HL-60 (cell line): ENCODE results near the gene LRRC8E.

Source experiments
- DNase-seq, 2 experiments: peaks; one replicate each; pipeline ENCODE4 v3.0.0-alpha.2; 2010 to 2020; ENCODE audit warnings: low read depth in 1 of 2, low spot score in 1 of 2
- H3K27ac ChIP-seq: fragments of 250-450 bp; sonication (Bioruptor Pico); replicated peaks from 2 replicates; pipeline ENCODE4 v1.5.1; 2020; ENCODE audit warnings: mild to moderate bottlenecking, moderate library complexity
- H3K27me3 ChIP-seq: fragments of 250-450 bp; sonication (Bioruptor Pico); 2 replicates; pipeline ENCODE4 v1.5.1; 2021; ENCODE audit warnings: mild to moderate bottlenecking, moderate library complexity; ENCODE audit not compliant: insufficient read depth, poor library complexity, severe bottlenecking
- H3K4me3 ChIP-seq: replicated peaks from 2 replicates; pipeline ENCODE4 v1.5.1; 2011; ENCODE audit warnings: mild to moderate bottlenecking, control low read depth, low read length; ENCODE audit not compliant: insufficient read depth
- GABPA ChIP-seq: IDR thresholded peaks from 2 replicates; pipeline ENCODE4 v1.6.1; 2012; ENCODE audit warnings: low read depth
- POLR2AphosphoS5 ChIP-seq: IDR thresholded peaks from 2 replicates; pipeline ENCODE4 v1.6.1; 2012; ENCODE audit warnings: low read depth
- SPI1 ChIP-seq: IDR thresholded peaks from 2 replicates; pipeline ENCODE4 v1.6.1; 2012; ENCODE audit warnings: low read depth, mild to moderate bottlenecking, borderline replicate concordance
- TF ChIP-seq, protein P1 (sequence below): IDR thresholded peaks from one replicate; pipeline ENCODE4 v1.5.1; 2011; ENCODE audit warnings: low read length, control low read depth, inconsistent platforms; ENCODE audit not compliant: insufficient read depth
- TF ChIP-seq, protein P2 (sequence below): IDR thresholded peaks from 2 replicates; pipeline ENCODE4 v1.6.1; 2012; ENCODE audit warnings: low read depth; ENCODE audit not compliant: insufficient replicate concordance

LRRC8E gene

DNA sequence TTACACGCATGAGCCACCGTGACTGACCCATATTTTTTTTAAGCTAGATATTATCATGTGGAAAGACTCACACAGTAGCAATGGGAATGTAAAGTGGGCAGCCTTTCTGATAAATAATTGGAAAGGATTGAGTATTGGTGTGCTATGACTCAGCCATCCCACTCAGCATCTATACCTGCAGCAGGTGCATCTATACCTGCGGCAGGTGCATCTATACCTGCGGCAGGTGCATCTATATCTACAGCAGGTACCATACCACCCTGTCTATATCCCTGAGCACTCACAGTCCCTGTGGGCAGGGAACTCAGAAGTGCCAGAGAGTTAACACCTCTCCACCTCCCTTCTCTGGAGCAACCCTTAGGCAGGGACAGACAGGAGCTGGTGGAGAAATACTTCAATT lies 5.2 kb upstream of the LRRC8E start:
- peaks cover 10% of the 10 kb centered on the region for H3K27me3 ChIP-seq
- no peak overlapping the region for H3K4me3 ChIP-seq
- DNase-seq = no peak
- TF ChIP-seq, protein P1, sequence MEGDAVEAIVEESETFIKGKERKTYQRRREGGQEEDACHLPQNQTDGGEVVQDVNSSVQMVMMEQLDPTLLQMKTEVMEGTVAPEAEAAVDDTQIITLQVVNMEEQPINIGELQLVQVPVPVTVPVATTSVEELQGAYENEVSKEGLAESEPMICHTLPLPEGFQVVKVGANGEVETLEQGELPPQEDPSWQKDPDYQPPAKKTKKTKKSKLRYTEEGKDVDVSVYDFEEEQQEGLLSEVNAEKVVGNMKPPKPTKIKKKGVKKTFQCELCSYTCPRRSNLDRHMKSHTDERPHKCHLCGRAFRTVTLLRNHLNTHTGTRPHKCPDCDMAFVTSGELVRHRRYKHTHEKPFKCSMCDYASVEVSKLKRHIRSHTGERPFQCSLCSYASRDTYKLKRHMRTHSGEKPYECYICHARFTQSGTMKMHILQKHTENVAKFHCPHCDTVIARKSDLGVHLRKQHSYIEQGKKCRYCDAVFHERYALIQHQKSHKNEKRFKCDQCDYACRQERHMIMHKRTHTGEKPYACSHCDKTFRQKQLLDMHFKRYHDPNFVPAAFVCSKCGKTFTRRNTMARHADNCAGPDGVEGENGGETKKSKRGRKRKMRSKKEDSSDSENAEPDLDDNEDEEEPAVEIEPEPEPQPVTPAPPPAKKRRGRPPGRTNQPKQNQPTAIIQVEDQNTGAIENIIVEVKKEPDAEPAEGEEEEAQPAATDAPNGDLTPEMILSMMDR = no peak
- TF ChIP-seq POLR2AphosphoS5 (no peak), GABPA (no peak), SPI1 (no peak)
- TF ChIP-seq, protein P2, sequence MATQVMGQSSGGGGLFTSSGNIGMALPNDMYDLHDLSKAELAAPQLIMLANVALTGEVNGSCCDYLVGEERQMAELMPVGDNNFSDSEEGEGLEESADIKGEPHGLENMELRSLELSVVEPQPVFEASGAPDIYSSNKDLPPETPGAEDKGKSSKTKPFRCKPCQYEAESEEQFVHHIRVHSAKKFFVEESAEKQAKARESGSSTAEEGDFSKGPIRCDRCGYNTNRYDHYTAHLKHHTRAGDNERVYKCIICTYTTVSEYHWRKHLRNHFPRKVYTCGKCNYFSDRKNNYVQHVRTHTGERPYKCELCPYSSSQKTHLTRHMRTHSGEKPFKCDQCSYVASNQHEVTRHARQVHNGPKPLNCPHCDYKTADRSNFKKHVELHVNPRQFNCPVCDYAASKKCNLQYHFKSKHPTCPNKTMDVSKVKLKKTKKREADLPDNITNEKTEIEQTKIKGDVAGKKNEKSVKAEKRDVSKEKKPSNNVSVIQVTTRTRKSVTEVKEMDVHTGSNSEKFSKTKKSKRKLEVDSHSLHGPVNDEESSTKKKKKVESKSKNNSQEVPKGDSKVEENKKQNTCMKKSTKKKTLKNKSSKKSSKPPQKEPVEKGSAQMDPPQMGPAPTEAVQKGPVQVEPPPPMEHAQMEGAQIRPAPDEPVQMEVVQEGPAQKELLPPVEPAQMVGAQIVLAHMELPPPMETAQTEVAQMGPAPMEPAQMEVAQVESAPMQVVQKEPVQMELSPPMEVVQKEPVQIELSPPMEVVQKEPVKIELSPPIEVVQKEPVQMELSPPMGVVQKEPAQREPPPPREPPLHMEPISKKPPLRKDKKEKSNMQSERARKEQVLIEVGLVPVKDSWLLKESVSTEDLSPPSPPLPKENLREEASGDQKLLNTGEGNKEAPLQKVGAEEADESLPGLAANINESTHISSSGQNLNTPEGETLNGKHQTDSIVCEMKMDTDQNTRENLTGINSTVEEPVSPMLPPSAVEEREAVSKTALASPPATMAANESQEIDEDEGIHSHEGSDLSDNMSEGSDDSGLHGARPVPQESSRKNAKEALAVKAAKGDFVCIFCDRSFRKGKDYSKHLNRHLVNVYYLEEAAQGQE = no peak
- no peak overlapping the region for H3K27ac ChIP-seq

DNA sequence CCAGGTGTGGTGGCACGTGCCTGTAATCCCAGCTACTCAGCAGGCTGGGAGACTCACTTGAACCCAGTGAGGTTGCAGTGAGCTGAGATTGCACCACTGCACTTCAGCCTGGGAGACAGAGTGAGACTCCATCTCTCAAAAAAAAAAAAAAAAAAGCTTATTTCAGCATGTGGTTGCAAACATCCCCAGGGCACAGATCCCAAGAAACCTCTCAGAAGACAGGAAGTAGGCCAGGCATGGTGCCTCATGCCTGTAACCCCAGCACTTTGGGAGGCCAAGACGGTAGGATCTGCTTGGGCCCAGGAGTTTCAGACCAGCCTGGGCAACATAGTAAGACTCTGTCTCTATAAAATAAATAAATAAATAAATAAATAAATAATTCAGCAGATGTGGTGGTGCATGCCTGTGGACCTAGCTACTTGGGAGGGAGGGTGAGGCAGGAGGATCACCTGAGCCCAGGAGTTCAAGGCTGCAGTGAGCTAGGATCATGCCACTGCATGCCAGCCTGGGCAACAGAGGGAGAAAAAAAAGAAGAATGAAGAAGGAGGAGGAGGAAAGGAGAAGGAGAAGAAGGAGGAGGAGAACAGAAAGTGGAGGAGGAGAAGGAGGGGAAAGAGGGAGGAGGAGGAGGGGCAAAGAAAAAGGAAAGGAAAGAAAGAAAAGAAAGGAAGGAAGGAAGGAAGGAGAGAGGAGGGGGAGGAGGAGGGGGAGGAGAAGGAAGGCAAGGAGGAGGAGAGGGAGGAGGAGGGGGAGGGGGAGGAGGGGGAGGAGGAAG lies 4.3 kb upstream of the LRRC8E start:
- no peak overlapping the region for H3K4me3 ChIP-seq
- TF ChIP-seq, protein P1 = no peak
- TF ChIP-seq POLR2AphosphoS5 (no peak), GABPA (no peak), SPI1 (no peak)
- TF ChIP-seq, protein P2 = no peak
- DNase-seq = no peak
- H3K27me3 ChIP-seq = peaks cover 16% of the 10 kb centered on the region
- H3K27ac ChIP-seq = no peak overlapping the region

DNA sequence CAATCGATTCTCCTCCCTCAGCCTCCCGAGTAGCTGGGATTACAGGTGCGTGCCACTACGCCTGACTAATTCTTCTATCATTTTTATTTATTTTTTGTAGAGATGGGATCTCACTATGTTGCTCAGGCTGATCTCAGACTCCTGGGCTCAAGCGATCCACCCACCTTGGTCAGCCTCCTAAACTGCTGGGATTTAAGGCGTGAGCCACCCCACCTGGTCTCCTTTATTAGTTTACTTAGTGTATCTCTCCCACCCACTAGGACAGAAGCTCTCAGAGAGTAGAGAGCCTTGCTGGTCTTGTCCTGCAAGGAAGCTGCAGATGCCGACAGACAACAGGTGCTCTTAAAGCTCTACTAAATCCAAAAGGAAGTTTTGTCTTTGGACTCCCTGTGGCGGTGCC lies 2.5 kb upstream of the LRRC8E start:
- DNase-seq = no peak
- H3K4me3 ChIP-seq = no peak overlapping the region
- H3K27me3 ChIP-seq = peaks cover 21% of the 10 kb centered on the region
- TF ChIP-seq, protein P2 = no peak
- TF ChIP-seq SPI1 (no peak), GABPA (no peak), POLR2AphosphoS5 (no peak)
- TF ChIP-seq, protein P1 = no peak
- no peak overlapping the region for H3K27ac ChIP-seq
